GM19328 (cell line): ENCODE data around the gene SRGAP3.
A peak's percentile ranks its signal among the peaks of the same experiment; 100 is the strongest.

Experiments
- ATAC-seq: cut with Tn5 transposase; IDR thresholded peaks from one replicate; pipeline ENCODE4 v1.9.1; 2021; ENCODE audit warnings: mild to moderate bottlenecking, moderate library complexity; ENCODE audit not compliant: unreplicated experiment

Gene SRGAP3

DNA sequence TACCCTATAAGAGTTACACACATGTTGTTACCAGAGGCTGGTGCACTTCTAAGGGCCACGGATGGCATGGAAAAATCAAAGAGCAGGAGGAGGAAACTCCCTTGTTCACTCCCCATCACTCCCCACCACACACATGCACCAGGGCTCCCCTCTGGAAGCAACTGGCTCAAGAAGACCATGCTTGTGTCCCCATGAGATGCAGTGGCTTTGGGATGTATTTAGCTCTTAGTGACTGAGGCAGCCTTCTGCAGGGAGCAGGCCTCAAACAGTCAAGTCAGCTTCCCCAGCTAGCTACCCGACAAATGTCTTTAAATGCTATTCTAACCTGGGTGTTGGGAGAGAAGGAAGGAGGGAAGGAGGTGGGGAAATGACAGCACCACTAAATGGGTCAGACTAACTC lies 253.2 kb downstream of the SRGAP3 start:
- ATAC-seq = no peak

DNA sequence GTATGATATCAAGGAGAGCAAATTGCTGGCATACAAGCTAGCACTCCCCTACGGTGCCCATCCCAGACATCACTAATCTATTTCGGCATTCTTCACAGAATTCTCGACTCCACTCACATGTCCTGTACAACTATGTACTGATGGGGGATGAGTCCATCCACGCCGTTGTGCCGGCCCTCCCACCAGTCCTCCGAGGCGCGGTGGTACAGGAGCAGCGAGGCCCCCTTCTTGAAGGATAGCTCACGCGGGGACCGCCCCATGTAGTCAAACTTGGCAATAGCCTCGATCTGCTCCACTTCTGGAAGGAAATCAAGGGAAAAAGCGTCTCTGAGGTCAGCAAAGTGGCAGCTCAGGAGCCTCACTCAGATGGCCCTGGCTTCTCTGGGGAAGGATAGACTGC lies 255.2 kb downstream of the SRGAP3 start:
- ATAC-seq = no peak

DNA sequence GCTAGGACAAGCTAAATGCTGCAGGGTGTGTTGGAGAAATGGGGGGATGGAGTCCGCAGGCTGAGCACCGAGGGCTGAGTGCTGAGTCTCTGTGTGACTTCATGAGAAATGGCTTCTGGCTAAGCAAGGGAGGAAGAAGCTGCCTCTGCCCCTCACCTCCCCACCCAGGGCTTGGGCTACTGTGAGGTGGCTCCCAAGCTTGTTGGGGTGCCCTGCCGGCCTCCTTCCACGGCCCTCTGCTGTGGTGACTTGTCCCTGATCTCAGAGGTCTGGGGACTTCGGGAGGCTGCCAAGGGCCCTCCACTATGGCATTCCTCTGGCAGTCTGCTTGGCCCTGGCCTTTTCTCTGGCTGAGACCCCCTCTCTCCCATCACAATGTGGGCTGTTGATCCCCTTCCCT lies 256.1 kb downstream of the SRGAP3 start:
- ATAC-seq = no peak

- no peak for ATAC-seq
Measured at GRCh38 chr3:8992854-8993253, 256.6 kb downstream of the SRGAP3 start.

DNA sequence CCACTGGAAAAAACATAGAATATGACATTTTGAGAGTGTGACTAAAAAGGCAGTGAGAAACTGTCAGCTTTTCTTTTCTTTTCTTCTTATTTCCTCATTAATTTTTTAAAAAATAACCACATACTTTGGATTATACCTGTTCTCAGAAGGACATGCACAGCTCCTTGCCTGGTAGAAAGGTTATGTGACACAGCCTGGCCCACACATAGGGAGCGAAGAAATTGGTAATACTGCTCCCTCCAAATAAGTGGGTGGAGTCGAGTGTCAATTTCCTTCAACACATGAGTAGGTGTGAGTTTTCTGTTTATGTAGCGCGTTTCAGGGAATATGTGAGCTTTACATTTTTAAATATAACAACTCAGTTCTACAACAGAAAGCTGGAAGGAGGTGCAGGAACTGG lies 257.2 kb downstream of the SRGAP3 start:
- ATAC-seq = no peak

- no peak for ATAC-seq
Measured at GRCh38 chr3:8990266-8991215, 258.9 kb downstream of the SRGAP3 start.

GRCh38 chr3:8988791-8989558 lies 260.5 kb downstream of the SRGAP3 start:
- ATAC-seq = no peak

DNA sequence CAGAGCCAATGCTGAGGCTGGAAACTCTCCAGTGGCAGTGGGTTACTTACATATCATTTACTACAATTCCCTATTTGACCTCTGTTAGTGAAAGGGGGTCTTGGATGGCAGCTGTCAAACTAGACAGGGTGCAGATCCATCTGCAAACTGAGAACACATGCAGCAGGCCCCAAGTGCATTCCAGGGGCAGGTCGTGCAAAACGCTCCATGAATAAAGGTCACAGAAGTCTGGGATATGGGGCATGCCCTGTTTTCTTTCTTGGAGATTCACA lies 261.1 kb downstream of the SRGAP3 start:
- ATAC-seq = no peak

DNA sequence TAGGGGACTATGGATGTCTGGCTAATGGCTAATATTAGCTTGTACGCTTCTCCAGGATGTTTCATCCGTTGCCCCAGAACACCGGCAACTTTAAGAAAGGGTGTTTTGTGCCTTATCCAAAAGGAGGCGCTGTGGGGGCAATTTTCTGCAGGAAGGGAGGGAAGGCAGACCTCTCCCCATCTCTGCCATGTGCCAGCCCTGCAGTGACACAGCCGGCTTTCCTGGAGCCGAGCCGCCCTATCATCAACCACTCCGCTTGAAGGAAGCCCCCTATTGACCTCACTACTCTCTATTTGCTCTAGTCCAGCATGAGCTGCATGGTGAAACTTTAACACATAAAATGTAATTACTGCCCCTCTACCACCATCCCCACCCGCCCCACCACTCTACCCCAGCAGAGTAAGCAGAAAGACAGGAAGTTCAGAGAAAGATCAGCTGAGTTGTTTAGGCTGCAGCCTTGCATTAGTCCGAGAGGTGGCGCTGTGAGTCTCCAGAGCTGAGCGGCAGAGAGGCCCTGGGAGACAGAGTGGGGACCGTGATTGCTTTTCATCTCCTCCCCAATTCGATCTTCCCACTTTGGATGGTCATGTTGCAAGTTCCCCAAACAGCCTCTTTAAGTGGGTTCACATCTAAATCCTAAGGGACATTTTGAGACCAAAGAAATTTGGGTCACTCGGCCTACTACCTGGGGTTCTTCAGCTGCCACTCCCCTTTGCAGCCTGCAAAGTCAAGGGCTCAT lies 261.6 kb downstream of the SRGAP3 start:
- peak; percentile 73 for ATAC-seq

- no peak for ATAC-seq
Measured at GRCh38 chr3:8987226-8987625, 262.2 kb downstream of the SRGAP3 start.

DNA sequence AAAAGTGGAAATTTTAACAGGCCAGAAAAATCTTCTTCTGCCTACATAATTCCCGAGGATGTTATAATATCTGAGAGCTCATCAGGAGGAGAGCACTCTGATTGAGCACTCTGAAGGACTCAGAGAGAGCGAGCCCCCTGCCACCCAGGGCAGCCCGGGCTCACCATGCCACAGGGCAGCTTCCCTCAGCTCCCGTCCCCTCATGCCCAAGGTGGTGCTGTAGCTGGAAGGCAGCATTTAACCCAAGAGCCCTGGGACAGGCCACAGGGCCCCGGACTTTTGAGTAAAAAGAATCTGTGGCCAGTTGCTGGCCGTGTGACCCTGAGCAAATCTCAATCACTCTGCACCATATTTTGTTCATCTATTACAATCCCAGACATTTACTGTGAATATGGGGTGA lies 262.7 kb downstream of the SRGAP3 start:
- ATAC-seq = no peak

DNA sequence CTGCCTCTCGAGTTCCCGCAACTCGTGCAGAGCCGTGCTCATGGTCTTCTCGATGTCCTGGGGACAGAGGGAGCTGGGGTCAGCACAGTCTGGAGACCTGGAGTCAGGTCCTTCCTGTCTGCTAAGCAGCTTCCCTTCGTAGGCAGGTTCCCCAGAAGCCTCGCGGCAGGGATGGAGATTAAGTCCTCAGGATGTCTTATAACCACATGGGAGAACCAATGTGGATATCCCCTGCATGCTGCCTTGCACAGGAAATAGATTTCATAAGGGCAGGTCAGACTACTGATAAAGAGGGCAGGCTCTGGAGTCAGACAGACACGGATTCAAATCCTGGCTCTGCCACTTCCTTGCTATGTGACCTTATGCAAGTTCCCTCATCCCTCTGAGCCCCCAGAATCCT lies 263.6 kb downstream of the SRGAP3 start:
- no peak for ATAC-seq

DNA sequence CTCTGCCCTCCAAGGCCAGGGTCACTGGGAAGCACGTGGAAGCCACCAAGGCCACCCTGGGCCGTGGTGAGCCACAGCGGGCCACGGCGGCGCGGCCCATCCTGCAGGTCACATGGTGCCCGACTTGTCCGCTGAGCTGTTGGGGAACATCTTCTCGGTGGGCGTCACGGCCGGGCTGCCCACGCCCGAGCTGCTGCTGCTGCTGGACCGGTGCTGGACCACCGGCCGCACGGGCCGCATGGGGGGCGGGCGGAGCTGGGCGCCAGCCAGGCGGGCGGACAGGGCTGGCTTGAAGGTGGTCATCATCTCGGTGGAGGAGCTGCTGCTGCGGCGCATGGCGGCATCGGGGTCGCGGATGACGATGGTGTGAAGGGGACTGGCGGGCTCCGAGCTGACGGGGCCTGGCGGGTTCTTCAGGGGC lies 264.0 kb downstream of the SRGAP3 start:
- no peak for ATAC-seq

GRCh38 chr3:8984526-8984925 lies 264.9 kb downstream of the SRGAP3 start:
- no peak for ATAC-seq

GRCh38 chr3:8984081-8984480 lies 265.4 kb downstream of the SRGAP3 start:
- ATAC-seq = no peak

DNA sequence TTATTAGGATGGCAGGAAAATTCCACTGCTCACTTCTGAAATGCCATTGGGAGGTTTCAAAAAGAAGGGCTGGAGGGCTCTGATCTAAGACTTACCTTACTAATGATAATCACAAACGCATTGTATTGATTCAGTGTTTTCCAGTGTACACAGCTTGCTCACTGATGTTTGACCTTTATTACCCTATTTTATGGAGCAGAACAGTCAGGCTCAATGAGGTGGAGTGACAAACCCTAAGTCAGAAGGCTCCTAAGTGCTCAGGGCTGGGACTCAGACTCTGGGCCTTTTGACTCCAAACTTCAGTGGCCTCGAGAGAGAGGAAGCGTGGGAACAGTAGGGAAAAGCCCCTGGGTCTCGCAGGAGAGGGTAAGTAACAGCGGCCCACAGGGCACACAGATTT lies 265.9 kb downstream of the SRGAP3 start:
- ATAC-seq = no peak

DNA sequence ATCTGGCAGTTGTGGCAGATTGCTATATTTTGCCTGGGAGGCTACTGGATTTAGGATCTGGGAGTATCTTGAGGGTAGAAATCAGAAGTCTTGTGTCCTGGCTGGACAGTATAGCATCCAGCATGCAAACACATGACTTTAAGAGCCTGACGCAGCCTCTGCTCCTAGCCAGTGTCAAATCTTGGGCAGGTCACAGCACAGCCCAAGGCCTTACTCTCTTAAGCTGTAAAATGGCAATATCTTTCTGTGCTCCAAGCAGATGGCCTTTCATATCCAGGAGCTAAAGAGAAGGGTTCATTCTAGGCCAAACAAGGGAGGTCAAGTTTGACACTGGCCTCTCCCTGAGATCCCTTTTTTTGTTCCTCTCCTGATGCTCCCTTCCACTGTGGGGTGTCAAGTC lies 266.4 kb downstream of the SRGAP3 start:
- ATAC-seq = no peak

GRCh38 chr3:8982509-8982908 lies 266.9 kb downstream of the SRGAP3 start:
- no peak for ATAC-seq

DNA sequence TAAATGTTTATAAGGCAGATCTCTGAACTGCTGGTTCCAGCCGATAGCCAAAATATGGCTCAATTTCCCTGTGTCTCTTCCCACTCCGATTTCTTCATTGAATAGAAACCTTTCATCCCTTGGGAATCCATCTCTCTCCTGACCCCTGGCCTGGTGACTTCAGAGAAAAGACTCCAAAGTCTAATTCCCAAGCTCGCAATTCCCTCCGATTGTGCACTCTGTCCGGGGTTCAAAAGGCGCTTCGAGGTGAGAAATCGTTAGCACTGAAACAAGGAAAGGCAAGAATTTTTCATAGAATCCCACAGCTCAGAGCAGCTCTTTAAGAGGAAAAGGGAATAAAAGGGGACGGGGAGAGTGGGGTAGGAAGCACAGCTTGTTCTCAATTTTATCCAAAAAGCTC lies 267.7 kb downstream of the SRGAP3 start:
- ATAC-seq = no peak

DNA sequence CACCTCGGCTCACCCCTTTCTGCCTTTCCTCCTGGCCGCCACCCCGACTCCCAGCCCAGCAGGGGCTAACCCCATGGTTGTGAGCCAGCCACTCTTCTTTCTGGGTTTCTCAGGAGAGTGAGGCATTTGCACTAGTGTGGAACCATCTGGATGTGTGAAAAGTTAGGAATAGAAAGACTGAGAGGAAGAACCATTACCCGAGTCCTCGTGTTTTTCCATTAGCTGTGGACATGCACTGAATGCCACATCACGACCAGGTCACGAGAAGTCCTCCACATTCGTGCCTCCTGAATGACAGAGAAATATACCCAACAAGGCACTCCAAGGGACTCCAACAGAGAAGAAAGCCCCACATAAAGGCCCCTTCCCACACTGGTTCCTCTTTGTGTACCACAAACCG lies 268.1 kb downstream of the SRGAP3 start:
- ATAC-seq = no peak

DNA sequence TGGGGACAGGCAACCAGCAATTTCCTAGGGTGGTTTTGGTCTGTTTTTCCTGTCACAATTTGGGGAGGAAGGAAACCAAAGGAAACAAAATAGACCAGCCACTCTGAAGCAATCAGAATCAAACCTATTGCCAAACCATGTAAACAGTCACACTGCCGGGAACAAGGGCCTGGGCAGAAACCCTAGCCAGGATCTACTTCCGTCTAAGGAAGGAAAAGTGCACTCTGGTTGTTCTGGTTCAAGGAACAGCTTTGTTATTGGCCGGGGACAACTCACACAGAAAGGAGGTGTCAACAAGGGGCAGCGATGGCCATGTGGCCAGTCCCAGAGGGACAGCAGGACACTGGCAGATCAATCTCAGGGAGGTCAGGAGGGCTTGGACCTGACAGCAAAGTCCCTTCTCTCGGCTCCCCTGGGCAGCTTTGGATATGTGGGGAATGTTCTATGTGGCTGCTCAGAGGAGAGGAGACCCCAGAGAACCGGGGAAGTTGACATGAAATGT lies 268.6 kb downstream of the SRGAP3 start:
- no peak for ATAC-seq
